Retina (tissue), 1 donor: Measurements from ENCODE around the gene VCPKMT.
"Not testable (repeated sequence)": the region's sequence is repeated elsewhere in the genome, so short reads cannot be mapped to it uniquely, and the experiment has no call there.

ENCODE experiments used
- DNase-seq: peaks from one replicate; pipeline ENCODE4 v3.0.0-alpha.2; 2016

The VCPKMT gene

GRCh38 chr14:50091240-50091913 is 25.0 kb downstream of the VCPKMT start:
- no peak for DNase-seq

- DNase-seq, result no peak
Observed at GRCh38 chr14:50089208-50089607, 27.2 kb downstream of the VCPKMT start.

DNA sequence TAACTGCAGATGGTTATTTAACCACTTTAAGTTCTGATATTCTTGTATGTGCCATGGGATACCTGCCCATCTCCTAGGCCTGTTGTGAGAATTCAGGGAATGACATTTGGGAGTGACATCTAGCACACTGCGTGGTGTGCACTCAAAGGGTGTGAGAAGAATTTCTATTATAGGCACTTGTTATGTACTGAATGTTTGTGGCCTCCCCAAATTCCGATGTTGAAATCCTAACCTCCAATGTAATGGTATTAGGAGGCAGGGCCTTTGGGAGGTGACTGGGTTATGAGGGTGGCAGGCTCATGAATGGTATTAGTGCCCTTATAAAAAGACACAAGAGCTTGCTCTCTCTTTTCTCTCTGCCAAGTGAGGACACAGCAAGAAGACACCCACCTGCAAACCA is 27.6 kb downstream of the VCPKMT start:
- DNase-seq, result no peak

- DNase-seq, result no peak
Observed at GRCh38 chr14:50088117-50088515, 28.3 kb downstream of the VCPKMT start.

DNA sequence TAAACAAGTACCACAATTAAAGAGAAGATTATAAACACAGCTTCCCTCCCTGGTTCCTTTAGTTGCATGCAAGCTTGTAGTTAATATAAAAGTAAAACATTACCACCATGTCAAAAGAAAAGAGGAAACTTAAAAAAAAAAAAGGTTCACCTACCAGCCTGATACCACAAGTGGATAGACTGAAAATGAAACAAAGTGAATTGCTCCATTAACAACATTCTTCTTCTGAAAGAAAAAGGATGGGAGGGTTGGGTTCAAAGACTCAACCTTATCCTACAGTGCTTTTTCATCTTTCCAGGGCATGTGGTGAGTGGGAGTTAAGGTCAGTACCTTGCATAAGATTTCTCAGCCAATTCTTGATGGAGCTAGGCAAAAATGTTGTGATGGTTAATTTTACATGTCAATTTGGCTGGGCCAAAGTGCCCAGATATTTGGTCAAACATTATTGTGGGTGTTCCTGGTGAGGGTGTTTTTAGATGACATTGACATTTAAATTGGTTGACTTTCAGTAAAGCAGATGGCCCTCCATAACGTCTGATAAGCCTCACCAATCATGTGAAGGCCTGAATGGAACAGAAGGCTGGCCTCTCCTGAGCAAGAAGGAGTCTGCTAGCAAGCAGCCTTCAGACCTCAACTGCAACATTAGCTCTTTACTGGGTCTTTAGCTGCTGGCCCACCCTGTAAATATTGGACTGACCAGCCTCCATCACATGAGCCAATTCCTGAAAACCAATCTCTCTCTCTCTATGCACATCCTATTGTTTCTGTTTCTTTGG is 28.8 kb downstream of the VCPKMT start:
- no peak for DNase-seq

DNA sequence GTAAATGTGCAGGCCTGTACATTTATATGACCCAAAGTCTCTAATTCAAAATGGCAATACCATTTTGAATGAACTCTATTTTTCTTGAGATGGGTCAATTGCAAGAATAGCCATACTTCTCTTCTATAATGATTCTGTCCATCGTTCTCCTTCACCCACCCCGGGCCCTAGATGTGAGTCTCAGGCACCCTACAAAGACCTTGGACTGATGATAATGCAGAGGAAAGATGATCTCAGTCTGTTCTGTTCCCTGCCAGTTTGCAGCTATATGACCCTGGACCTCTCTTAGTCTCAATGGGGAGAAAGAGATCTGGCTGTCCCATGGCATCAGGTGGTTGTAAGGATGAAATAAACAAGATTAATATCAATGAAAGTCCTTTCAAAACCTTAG is 30.1 kb downstream of the VCPKMT start:
- DNase-seq, result no peak

DNA sequence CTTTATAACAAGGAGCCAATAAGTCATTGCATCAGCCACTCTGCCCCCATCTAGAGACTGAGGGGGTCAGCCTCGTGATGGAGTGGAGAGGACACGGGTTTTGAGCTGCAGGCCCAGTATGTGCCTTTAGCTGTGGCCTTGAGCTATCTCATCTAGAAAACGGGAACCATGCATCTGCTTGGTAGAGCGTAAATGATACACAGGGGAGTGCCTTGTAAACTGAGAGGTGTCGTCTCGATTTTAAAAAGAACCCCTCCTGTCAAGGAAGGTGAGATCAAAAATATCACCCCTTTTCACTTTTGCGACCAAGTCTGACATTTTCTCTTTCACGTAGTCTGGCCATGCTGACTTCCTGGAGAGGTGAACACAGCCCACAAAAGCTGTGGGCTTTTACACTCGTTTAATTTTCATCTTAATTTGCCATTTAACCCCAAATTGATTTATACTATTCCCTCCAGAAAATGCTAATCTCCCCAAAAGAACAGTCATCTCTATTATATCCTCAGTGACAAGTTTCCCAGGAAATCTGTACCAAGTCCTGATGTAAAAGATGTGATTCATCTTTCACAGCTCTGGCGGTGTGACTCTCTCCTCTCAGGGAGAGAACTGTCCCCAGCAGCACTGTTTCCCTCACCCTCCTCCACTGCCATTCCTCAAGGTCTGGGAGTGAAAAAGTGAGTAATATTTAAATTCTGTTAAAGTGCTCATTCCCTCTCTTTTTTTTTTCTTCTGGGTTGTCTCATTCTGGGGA is 30.6 kb downstream of the VCPKMT start:
- no peak for DNase-seq

GRCh38 chr14:50084666-50085065 is 31.7 kb downstream of the VCPKMT start:
- DNase-seq, result no peak

- no peak for DNase-seq
Observed at GRCh38 chr14:50083467-50084337, 32.7 kb downstream of the VCPKMT start.

DNA sequence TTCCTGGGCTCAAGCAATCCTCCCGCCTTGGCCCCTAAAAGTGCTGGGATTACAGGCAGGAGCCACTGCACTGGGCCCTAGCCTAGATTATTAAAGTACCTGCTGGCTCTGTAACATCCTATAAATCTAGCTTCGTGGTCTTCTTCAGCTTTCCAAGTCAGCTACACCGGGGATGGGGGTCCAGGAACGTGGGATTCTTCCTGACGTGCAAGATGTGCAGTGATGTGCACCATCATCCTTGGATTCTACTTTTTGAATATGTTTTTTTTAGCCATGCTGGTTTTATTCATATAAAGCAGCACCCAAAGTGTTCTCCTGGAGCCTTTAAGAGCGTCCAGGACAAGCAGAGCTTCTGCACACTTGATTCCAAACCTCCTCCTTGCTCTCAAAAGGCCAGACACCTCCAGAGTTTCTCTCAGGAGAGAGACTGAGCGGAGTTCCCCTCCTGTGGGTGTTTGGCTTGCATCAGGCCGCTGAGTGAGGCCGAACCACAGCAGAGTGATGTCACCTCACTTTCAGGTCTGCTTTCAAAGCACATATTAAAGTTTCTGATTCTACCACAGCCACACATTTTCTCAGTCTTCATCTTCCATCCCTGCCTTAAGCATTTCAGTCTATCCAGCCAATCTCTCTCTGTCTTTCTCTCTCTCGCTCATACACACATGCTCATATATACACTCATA is 33.4 kb downstream of the VCPKMT start:
- DNase-seq, result no peak

GRCh38 chr14:50082308-50082742 is 34.0 kb downstream of the VCPKMT start:
- no peak for DNase-seq

DNA sequence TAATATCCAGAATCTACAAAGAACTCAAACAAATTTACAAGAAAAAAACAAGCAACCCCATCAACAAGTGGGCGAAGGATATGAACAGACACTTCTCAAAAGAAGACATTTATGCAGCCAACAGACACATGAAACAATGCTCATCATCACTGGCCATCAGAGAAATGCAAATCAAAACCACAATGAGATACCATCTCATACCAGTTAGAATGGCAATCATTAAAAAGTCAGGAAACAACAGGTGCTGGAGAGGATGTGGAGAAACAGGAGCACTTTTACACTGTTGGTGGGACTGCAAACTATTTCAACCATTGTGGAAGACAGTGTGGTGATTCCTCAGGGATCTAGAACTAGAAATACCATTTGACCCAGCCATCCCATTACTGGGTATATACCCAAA is 37.3 kb downstream of the VCPKMT start:
- not testable (repeated sequence) for DNase-seq

GRCh38 chr14:50073663-50074062 is 42.7 kb downstream of the VCPKMT start:
- not testable (repeated sequence) for DNase-seq

- DNase-seq, result no peak
Observed at GRCh38 chr14:50072395-50072794, 44.0 kb downstream of the VCPKMT start.

GRCh38 chr14:50070840-50071548 is 45.4 kb downstream of the VCPKMT start:
- DNase-seq, result no peak

DNA sequence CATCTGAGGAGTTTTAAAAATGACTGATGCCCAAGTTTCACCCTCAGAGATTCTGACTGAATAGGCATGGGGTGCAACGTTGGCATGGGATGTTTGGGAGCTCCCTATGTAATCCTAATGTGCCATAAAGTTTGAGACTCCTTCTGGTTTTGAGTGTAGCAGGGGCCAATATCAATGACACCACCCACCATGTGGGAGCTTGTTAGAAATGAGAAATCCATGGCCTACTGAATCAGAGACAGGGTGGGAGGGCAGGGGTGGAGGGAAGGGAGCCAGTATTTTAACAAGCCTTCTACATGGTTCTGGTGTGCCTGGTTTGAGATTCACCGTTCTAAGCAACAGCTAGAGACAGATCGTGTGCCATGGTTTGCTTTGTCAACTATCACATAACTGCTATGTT is 46.1 kb downstream of the VCPKMT start:
- no peak for DNase-seq

- DNase-seq, result no peak
Observed at GRCh38 chr14:50069325-50069724, 47.0 kb downstream of the VCPKMT start.

DNA sequence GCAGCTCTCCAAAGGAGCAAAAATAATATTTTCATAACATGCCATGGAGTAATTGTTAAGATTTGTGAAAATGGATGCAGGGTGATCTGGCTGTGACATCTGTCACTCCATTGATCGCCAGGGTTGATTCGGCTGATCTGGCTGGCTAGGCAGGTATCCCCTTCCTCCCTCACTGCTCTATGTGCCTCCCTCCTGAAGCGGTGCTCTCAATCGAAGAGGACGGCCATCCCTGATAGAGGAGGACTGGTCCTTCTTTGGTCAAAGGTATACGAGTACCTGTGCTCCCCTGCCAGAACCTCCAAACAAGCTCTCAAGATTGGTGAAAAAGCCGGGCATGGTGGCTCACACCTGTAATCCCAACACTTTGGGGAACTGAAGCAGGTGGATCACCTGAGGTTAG is 47.9 kb downstream of the VCPKMT start:
- DNase-seq, result no peak

- DNase-seq, result no peak
Observed at GRCh38 chr14:50067723-50068495, 48.5 kb downstream of the VCPKMT start.

DNA sequence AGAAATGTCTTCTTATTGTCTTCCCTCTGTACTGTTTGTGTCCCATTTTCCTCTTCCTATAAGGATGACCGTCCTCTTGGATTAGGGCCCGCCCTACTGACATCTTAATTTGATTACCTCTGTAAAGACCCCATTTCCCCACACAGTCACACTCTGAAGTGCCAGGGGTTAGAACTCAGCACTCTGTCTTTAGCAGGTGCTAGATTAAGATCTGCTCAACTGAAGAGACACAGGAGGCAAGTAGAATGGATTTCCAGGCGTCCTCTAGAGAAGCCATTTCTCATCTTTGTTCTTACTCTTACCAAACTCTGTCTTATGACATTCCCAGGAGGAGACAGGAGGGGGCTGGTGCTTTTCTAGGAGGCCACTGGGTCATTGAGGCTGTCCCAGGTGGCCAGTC is 50.8 kb downstream of the VCPKMT start:
- no peak for DNase-seq

GRCh38 chr14:50064993-50065392 is 51.4 kb downstream of the VCPKMT start:
- DNase-seq, result no peak
